ENCODE measurements around the gene XK.
A peak's percentile ranks its signal among the peaks of the same experiment; 100 is the strongest.
"Not testable (repeated sequence)": the region's sequence is repeated elsewhere in the genome, so short reads cannot be mapped to it uniquely, and the experiment has no call there.

The XK gene, protein sequence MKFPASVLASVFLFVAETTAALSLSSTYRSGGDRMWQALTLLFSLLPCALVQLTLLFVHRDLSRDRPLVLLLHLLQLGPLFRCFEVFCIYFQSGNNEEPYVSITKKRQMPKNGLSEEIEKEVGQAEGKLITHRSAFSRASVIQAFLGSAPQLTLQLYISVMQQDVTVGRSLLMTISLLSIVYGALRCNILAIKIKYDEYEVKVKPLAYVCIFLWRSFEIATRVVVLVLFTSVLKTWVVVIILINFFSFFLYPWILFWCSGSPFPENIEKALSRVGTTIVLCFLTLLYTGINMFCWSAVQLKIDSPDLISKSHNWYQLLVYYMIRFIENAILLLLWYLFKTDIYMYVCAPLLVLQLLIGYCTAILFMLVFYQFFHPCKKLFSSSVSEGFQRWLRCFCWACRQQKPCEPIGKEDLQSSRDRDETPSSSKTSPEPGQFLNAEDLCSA

GRCh38 chrX:37685381-37686359, at the start of gene XK:
TSS of gene XK (plus strand) at chrX:37685791. CDS start at chrX:37685962, 171 bp downstream.
- H3K4me3 Mint-ChIP-seq: peak within 1 kb of the TSS; percentile 63
- CTCF ChIA-PET: no interaction called here
- H3K27ac Mint-ChIP-seq: no peak within 1 kb of the TSS
- no peaks in the 10 kb centered on the region for H3K36me3 Mint-ChIP-seq
- H3K4me1 Mint-ChIP-seq: peaks cover 2% of the 10 kb centered on the region
- peak; percentile 54 for DNase-seq
- peaks cover 28% of the 10 kb centered on the region for H3K27me3 Mint-ChIP-seq
- no peaks in the 10 kb centered on the region for H3K9me3 Mint-ChIP-seq

GRCh38 chrX:37638047-37638446, 47.5 kb upstream of the XK start:
- Mint-ChIP-seq H3K9me3 (no peaks in the 10 kb centered on the region), H3K36me3 (no peaks in the 10 kb centered on the region), H3K4me3 (no peak overlapping the region), H3K27ac (no peak overlapping the region), H3K27me3 (no peaks in the 10 kb centered on the region), H3K4me1 (no peaks in the 10 kb centered on the region)
- DNase-seq: no peak
- CTCF ChIA-PET: no interaction called here

- H3K4me1 Mint-ChIP-seq: no peaks in the 10 kb centered on the region
- H3K36me3 Mint-ChIP-seq: no peaks in the 10 kb centered on the region
- H3K9me3 Mint-ChIP-seq: no peaks in the 10 kb centered on the region
- DNase-seq: no peak
- CTCF ChIA-PET: no interaction called here
- H3K27ac Mint-ChIP-seq: no peak overlapping the region
- no peaks in the 10 kb centered on the region for H3K27me3 Mint-ChIP-seq
- H3K4me3 Mint-ChIP-seq: no peak overlapping the region
Observed at GRCh38 chrX:37640142-37640541, 45.4 kb upstream of the XK start.

- no peak for DNase-seq
- H3K27ac Mint-ChIP-seq: no peak overlapping the region
- H3K4me3 Mint-ChIP-seq: no peak overlapping the region
- no peaks in the 10 kb centered on the region for H3K9me3 Mint-ChIP-seq
- no peaks in the 10 kb centered on the region for H3K36me3 Mint-ChIP-seq
- no peaks in the 10 kb centered on the region for H3K4me1 Mint-ChIP-seq
- CTCF ChIA-PET: no interaction called here
- no peaks in the 10 kb centered on the region for H3K27me3 Mint-ChIP-seq
Observed at GRCh38 chrX:37641859-37642258, 43.7 kb upstream of the XK start.

DNA sequence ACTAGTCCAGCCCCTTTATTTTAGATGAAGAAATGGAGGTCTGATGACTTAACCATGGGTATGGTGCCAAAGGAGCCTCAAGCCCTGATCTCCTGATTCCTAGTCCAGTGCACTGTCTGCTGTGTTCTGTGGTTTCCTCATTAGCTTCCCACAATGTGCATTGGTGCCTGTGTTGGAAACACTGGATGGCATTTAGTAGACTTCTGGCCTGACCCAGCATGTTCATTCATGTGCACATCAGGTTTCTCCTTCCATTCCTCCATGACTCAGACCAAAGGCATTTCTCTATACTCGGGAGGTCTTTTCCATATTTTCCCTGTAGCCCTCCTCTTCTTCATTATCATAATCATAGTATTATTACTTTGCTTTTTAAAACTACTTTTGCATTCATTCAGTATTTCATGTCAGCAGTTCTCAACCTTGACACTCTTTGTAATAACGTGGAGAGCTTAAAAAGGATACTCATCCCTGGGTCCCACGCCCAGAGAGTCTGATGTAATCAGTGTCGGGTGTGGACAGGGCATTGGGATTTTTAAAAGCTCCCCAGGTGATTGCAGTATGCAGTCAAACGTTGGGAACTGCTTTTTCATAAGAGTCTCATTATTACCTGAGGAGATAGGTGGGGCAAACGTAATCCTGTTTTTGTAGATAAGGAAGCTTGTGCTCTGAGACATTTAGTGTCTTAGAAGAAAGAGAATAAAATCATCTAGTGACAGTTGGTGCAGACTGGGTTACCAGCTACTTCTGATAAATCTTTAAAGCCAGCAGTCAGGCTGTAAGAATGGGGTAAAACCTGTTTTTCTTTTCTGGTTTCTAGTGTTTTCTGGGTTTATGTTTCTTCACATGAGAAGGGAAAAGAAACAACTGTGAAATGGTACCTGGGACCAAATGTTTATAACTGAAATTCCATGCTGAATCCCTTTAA, 40.9 kb upstream of the XK start:
- Mint-ChIP-seq H3K4me1 (no peaks in the 10 kb centered on the region), H3K36me3 (no peaks in the 10 kb centered on the region), H3K9me3 (no peaks in the 10 kb centered on the region), H3K4me3 (no peak overlapping the region), H3K27ac (no peak overlapping the region), H3K27me3 (no peaks in the 10 kb centered on the region)
- CTCF ChIA-PET: no interaction called here
- DNase-seq: no peak

DNA sequence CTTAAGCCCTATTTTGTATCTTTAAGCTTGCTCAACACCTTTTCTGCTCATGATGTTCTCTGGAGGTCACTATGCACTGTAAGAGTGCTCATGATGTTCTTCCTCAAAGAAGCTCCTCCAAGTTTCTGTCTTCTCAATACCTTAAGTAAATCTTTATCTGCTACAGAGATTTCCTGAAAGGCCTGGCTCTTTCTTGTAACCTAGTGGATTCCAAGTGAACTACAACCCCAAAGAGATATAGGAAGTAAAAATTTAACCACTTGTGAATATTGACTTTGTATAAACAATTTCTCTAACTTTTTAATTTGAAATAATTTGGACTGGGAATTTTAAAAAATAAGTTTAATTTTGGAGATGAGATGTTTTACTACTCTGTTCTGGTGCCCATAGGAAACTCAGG, 39.3 kb upstream of the XK start:
- H3K4me3 Mint-ChIP-seq: no peak overlapping the region
- no peaks in the 10 kb centered on the region for H3K9me3 Mint-ChIP-seq
- H3K4me1 Mint-ChIP-seq: no peaks in the 10 kb centered on the region
- H3K27ac Mint-ChIP-seq: no peak overlapping the region
- H3K27me3 Mint-ChIP-seq: no peaks in the 10 kb centered on the region
- no peak for DNase-seq
- CTCF ChIA-PET: no interaction called here
- H3K36me3 Mint-ChIP-seq: no peaks in the 10 kb centered on the region

- H3K9me3 Mint-ChIP-seq, DNase-seq, H3K27ac Mint-ChIP-seq, H3K4me1 Mint-ChIP-seq, CTCF ChIA-PET, H3K27me3 Mint-ChIP-seq, H3K36me3 Mint-ChIP-seq, H3K4me3 Mint-ChIP-seq: not testable (repeated sequence)
Observed at GRCh38 chrX:37650879-37651278, 34.7 kb upstream of the XK start.

GRCh38 chrX:37651921-37652452, 33.6 kb upstream of the XK start:
- H3K4me1 Mint-ChIP-seq: no peaks in the 10 kb centered on the region
- H3K36me3 Mint-ChIP-seq: no peaks in the 10 kb centered on the region
- no peaks in the 10 kb centered on the region for H3K9me3 Mint-ChIP-seq
- no peaks in the 10 kb centered on the region for H3K27me3 Mint-ChIP-seq
- no peak for DNase-seq
- CTCF ChIA-PET: no interaction called here
- no peak overlapping the region for H3K4me3 Mint-ChIP-seq
- no peak overlapping the region for H3K27ac Mint-ChIP-seq

- H3K27ac Mint-ChIP-seq: no peak overlapping the region
- H3K36me3 Mint-ChIP-seq: no peaks in the 10 kb centered on the region
- CTCF ChIA-PET: no interaction called here
- H3K4me1 Mint-ChIP-seq: no peaks in the 10 kb centered on the region
- no peak overlapping the region for H3K4me3 Mint-ChIP-seq
- DNase-seq: no peak
- no peaks in the 10 kb centered on the region for H3K9me3 Mint-ChIP-seq
- no peaks in the 10 kb centered on the region for H3K27me3 Mint-ChIP-seq
Observed at GRCh38 chrX:37652589-37653231, 32.9 kb upstream of the XK start.

DNA sequence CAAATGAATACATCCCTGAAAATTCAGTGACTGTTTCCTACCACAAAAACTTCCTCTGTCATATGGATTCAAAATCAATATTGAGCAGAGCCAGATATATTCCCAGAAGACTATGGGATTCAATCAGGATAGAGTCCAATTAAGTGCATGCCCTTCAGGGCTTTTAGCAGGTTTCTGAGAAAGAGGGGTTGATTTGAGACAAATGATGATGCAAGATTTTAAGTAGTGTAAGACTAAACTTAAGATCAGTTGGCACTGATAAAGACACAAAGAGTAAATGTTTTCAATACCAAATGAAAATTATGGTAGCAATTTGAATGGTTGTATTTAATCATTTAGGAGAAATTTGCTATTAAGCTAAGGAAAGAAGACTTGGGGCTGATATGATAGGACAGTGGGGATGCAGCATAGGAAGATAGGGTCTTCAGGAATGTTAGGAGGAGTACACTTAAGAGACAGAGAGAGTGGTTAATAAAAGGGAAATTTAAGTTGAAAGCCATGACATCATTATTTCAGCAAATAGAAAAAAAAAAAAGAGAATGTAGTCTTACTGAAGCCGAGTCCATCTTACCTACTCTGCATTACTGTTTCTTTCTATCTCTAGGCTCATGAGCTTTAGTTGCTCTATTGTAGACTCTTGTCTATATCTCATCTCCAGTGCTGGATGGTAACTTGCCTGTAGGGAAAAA, 32.0 kb upstream of the XK start:
- H3K27me3 Mint-ChIP-seq: no peaks in the 10 kb centered on the region
- DNase-seq: no peak
- H3K27ac Mint-ChIP-seq: no peak overlapping the region
- CTCF ChIA-PET: no interaction called here
- H3K9me3 Mint-ChIP-seq: no peaks in the 10 kb centered on the region
- no peaks in the 10 kb centered on the region for H3K36me3 Mint-ChIP-seq
- no peak overlapping the region for H3K4me3 Mint-ChIP-seq
- no peaks in the 10 kb centered on the region for H3K4me1 Mint-ChIP-seq

GRCh38 chrX:37658343-37659030, 27.1 kb upstream of the XK start:
- Mint-ChIP-seq H3K4me3 (no peak overlapping the region), H3K4me1 (no peaks in the 10 kb centered on the region), H3K27me3 (no peaks in the 10 kb centered on the region), H3K9me3 (no peaks in the 10 kb centered on the region), H3K27ac (no peak overlapping the region), H3K36me3 (no peaks in the 10 kb centered on the region)
- no peak for DNase-seq
- CTCF ChIA-PET: no interaction called here

DNA sequence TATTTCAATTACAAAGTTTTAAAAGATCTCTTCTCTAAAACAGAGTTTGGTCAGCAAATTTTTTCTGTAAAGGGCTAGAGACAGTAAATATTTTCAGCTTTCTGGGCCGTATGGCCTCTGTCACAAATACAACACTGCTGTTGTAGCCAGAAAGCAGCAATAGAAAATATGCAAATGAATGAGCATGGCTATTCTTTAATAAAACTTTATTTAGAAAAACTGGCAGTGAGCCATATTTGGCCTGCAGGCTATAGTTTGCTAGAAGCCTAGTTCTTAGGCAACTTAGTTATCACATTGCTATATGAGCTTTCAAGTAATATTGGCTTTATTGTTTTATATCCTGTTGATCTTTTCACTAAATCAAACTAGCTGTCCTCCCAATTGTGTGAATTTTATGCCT, 26.5 kb upstream of the XK start:
- DNase-seq: no peak
- no peaks in the 10 kb centered on the region for H3K9me3 Mint-ChIP-seq
- H3K27me3 Mint-ChIP-seq: no peaks in the 10 kb centered on the region
- CTCF ChIA-PET: no interaction called here
- no peaks in the 10 kb centered on the region for H3K4me1 Mint-ChIP-seq
- no peak overlapping the region for H3K4me3 Mint-ChIP-seq
- no peaks in the 10 kb centered on the region for H3K36me3 Mint-ChIP-seq
- H3K27ac Mint-ChIP-seq: no peak overlapping the region

DNA sequence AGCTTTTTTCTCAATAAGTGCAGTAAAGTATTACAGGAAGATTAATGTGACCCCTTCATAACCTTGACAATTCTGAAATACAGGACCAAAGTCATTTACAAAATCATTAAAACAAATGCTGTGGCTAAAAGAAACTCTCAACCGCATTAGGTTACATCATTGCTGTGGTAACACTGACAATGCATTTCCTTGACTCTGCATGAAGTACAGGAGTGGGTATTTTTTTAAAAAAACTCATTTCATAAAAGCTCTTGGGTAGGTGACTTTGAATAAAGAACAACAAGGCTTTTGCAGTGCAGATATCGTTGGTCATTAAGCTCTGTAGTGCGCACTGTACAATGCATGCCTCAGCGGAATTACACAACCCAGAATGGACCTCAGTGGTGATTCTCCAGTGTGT, 23.4 kb upstream of the XK start:
- no peaks in the 10 kb centered on the region for H3K36me3 Mint-ChIP-seq
- no peaks in the 10 kb centered on the region for H3K9me3 Mint-ChIP-seq
- no peak overlapping the region for H3K4me3 Mint-ChIP-seq
- H3K27me3 Mint-ChIP-seq: no peaks in the 10 kb centered on the region
- CTCF ChIA-PET: no interaction called here
- DNase-seq: no peak
- no peaks in the 10 kb centered on the region for H3K4me1 Mint-ChIP-seq
- no peak overlapping the region for H3K27ac Mint-ChIP-seq
